ENCODE measurements around the gene TMEM108.
A peak's percentile ranks its signal among the peaks of the same experiment; 100 is the strongest.

The TMEM108 gene

GRCh38 chr3:133444423-133444774 is 406.2 kb downstream of the TMEM108 start:
- H3K4me3 ChIP-seq (ENCODE audit: low read length): no peak overlapping the region
- H4K20me1 ChIP-seq (ENCODE audit: control insufficient read depth, insufficient read depth, low read depth, low read length): no peaks in the 10 kb centered on the region
- TF ChIP-seq CTCF (IDR thresholded peaks at IDR 0.05; ENCODE audit: low read depth, low read length, poor library complexity, severe bottlenecking): no peak
- H3K27me3 ChIP-seq (ENCODE audit: control insufficient read depth, low read length): no peaks in the 10 kb centered on the region
- no peaks in the 10 kb centered on the region for H3K9me2 ChIP-seq (replicated peaks; ENCODE audit: control insufficient read depth, low read length)
- peaks cover 11% of the 10 kb centered on the region for H3K36me3 ChIP-seq (ENCODE audit: control insufficient read depth, low read length)
- peaks cover 15% of the 10 kb centered on the region for H3F3A ChIP-seq (ENCODE audit: control insufficient read depth, insufficient read depth)
- H3K27ac ChIP-seq (ENCODE audit: low read depth, low read length): no peak overlapping the region
- H3K4me1 ChIP-seq (ENCODE audit: control insufficient read depth, low read length): peaks cover 72% of the 10 kb centered on the region
- peak overlapping the region; percentile 31 for H3K4me2 ChIP-seq (ENCODE audit: low read length)
- peaks cover 9% of the 10 kb centered on the region; the same call in 1 of the 2 replicates for H3K9me3 ChIP-seq (ENCODE audit: control insufficient read depth, insufficient read depth, low read length)
- peaks cover 10% of the 10 kb centered on the region for H3K79me2 ChIP-seq (ENCODE audit: control insufficient read depth, low read length)

- H3K4me3 ChIP-seq (ENCODE audit: low read length): 0 out of 2 replicates have a peak overlapping the region, but pooled peaks have one; percentile 18
- no peaks in the 10 kb centered on the region for H3K27me3 ChIP-seq (ENCODE audit: control insufficient read depth, low read length)
- peak overlapping the region; percentile 31 for H3K4me2 ChIP-seq (ENCODE audit: low read length)
- peaks cover 80% of the 10 kb centered on the region for H3K4me1 ChIP-seq (ENCODE audit: control insufficient read depth, low read length)
- TF ChIP-seq CTCF (IDR thresholded peaks at IDR 0.05; ENCODE audit: low read depth, low read length, poor library complexity, severe bottlenecking) (no peak), EZH2phosphoT487 (IDR thresholded peaks at IDR 0.05; ENCODE audit: borderline replicate concordance, low read length) (no peak)
- H3F3A ChIP-seq (ENCODE audit: control insufficient read depth, insufficient read depth): peaks cover 15% of the 10 kb centered on the region
- H3K79me2 ChIP-seq (ENCODE audit: control insufficient read depth, low read length): peaks cover 10% of the 10 kb centered on the region
- peaks cover 6% of the 10 kb centered on the region; the same call in 1 of the 2 replicates for H3K9me3 ChIP-seq (ENCODE audit: control insufficient read depth, insufficient read depth, low read length)
- H4K20me1 ChIP-seq (ENCODE audit: control insufficient read depth, insufficient read depth, low read depth, low read length): no peaks in the 10 kb centered on the region
- peaks cover 11% of the 10 kb centered on the region for H3K36me3 ChIP-seq (ENCODE audit: control insufficient read depth, low read length)
- H3K9me2 ChIP-seq (replicated peaks; ENCODE audit: control insufficient read depth, low read length): no peaks in the 10 kb centered on the region
- peak overlapping the region; percentile 15 for H3K27ac ChIP-seq (ENCODE audit: low read depth, low read length)
Measured at GRCh38 chr3:133445108-133445507, 406.9 kb downstream of the TMEM108 start.
